B cell (primary cell): Measurements from ENCODE around the gene H1-8.

ENCODE experiments used
- EZH2 ChIP-seq: IDR thresholded peaks from 2 replicates; pipeline ENCODE4 v1.6.1; 2012; ENCODE audit warnings: borderline replicate concordance, low read depth, mild to moderate bottlenecking, moderate library complexity, low read length; ENCODE audit not compliant: insufficient read depth, poor library complexity, severe bottlenecking
- TF ChIP-seq, protein P1 (sequence below): fragments of 200-600 bp; IDR thresholded peaks from one replicate; pipeline ENCODE4 v1.8.0; 2022; ENCODE audit warnings: antibody characterized with exemption, mild to moderate bottlenecking

DNA sequence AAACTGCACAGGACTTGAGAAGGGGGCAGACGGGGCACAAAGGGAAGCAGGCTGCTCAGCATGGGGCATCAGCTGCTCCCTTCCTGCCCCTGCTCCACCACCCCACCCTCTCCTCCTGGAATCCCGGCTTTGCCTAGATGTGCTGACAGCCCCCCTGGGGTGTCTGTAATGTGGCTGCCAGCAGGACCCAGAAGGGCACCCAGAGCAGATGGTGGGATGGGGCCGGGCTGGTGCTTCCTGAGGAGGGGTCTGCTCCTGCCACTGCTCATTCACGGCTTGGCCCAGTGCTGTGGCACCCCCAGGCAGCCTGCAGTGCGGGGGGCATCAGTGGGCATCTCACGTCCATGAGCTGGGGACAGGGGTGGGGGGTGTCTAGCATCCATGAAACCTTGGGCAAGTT lies 10.2 kb downstream of the H1-8 start:
- TF ChIP-seq, protein P1, sequence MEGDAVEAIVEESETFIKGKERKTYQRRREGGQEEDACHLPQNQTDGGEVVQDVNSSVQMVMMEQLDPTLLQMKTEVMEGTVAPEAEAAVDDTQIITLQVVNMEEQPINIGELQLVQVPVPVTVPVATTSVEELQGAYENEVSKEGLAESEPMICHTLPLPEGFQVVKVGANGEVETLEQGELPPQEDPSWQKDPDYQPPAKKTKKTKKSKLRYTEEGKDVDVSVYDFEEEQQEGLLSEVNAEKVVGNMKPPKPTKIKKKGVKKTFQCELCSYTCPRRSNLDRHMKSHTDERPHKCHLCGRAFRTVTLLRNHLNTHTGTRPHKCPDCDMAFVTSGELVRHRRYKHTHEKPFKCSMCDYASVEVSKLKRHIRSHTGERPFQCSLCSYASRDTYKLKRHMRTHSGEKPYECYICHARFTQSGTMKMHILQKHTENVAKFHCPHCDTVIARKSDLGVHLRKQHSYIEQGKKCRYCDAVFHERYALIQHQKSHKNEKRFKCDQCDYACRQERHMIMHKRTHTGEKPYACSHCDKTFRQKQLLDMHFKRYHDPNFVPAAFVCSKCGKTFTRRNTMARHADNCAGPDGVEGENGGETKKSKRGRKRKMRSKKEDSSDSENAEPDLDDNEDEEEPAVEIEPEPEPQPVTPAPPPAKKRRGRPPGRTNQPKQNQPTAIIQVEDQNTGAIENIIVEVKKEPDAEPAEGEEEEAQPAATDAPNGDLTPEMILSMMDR, result no peak
- no peak for TF ChIP-seq EZH2
